PFSK-1 (cell line): Measurements from ENCODE around the gene RBM24.

Source experiments
- FOXP2 ChIP-seq: optimal IDR thresholded peaks from 2 replicates; pipeline ENCODE3; 2011; ENCODE audit warnings: borderline replicate concordance, control low read depth, inconsistent platforms; ENCODE audit not compliant: insufficient read depth; ENCODE audit errors: extremely low read length, extremely low read depth
- POLR2AphosphoS5 ChIP-seq: IDR thresholded peaks from 2 replicates; pipeline ENCODE4 v1.6.1; 2012; ENCODE audit warnings: low read depth, mild to moderate bottlenecking, control low read depth, low read length, moderate library complexity
- REST ChIP-seq, 2 experiments: IDR thresholded peaks; 2 replicates each; pipeline versions ENCODE4 v1.6.1 to v1.8.0; 2011 to 2012; ENCODE audit warnings: low read depth in 2 of 2, low read length in 2 of 2, control low read depth in 1 of 2, inconsistent platforms in 1 of 2, mild to moderate bottlenecking in 1 of 2, moderate library complexity in 1 of 2; ENCODE audit not compliant: insufficient read depth in 1 of 2
- SIN3A ChIP-seq: IDR thresholded peaks from 2 replicates; pipeline ENCODE4 v1.6.1; 2012; ENCODE audit warnings: mild to moderate bottlenecking, low read length, moderate library complexity, borderline replicate concordance; ENCODE audit not compliant: insufficient read depth
- TAF1 ChIP-seq: IDR thresholded peaks from 2 replicates; pipeline ENCODE4 v1.6.1; 2012; ENCODE audit warnings: low read length, control low read depth, borderline replicate concordance; ENCODE audit not compliant: insufficient read depth

RBM24 gene

GRCh38 chr6:17303444-17303843 lies 22.3 kb downstream of the RBM24 start:
- TF ChIP-seq FOXP2 (no peak), SIN3A (no peak), POLR2AphosphoS5 (no peak), TAF1 (no peak), REST (IDR thresholded peaks at IDR 0.05; ENCODE audit: insufficient read depth in 1 of 2, low read depth in 2 of 2, low read length in 2 of 2) (no peak)

- TF ChIP-seq SIN3A = no peak
- no peak for TF ChIP-seq FOXP2
- no peak for TF ChIP-seq TAF1
- no peak for TF ChIP-seq REST (IDR thresholded peaks at IDR 0.05; ENCODE audit: insufficient read depth in 1 of 2, low read depth in 2 of 2, low read length in 2 of 2)
- no peak for TF ChIP-seq POLR2AphosphoS5
These were observed 24.2 kb downstream of the RBM24 start for GRCh38 chr6:17305219-17306001.

- TF ChIP-seq FOXP2 (no peak), REST (IDR thresholded peaks at IDR 0.05; ENCODE audit: insufficient read depth in 1 of 2, low read depth in 2 of 2, low read length in 2 of 2) (no peak)
These were observed 30.6 kb downstream of the RBM24 start for GRCh38 chr6:17311595-17312311.

GRCh38 chr6:17313971-17314370 lies 32.8 kb downstream of the RBM24 start:
- TF ChIP-seq SIN3A = no peak
- no peak for TF ChIP-seq FOXP2
- TF ChIP-seq TAF1 = no peak
- no peak for TF ChIP-seq REST (IDR thresholded peaks at IDR 0.05; ENCODE audit: insufficient read depth in 1 of 2, low read depth in 2 of 2, low read length in 2 of 2)
- TF ChIP-seq POLR2AphosphoS5 = no peak
